Endothelial cell of umbilical vein (primary cell): ENCODE results near the gene CACNA1E. TPM values are rescaled to one million over a fixed set of nuclear protein-coding genes. Genes with fewer than 3 reads are reported as not detected.

Experiments
- BruUV-seq: library from RNA; stranded (reverse); fragments of 400-500 nt; replicated peaks from 2 replicates; lab custom pipeline; 2021; lab: Mats Ljungman, UMichigan
- CTCF ChIA-PET: fragments of 300-600, 350-600 bp; sonication (Branson Sonifier 250); formaldehyde crosslinking; loops from one replicate; lab custom pipeline; 2021; ENCODE audit warnings: antibody characterized with exemption, inconsistent platforms; lab: Charles Lee
- POLR2A ChIA-PET: fragments of 300-600, 350-600 bp; sonication (Branson Sonifier 250); formaldehyde crosslinking; loops from one replicate; lab custom pipeline; 2021; ENCODE audit warnings: antibody characterized with exemption, inconsistent platforms; lab: Charles Lee
- DNase-seq: peaks from one replicate; pipeline ENCODE4 v3.0.0-alpha.2; 2011; ENCODE audit warnings: low read depth, low spot score
- FAIRE-seq: peaks from 2 replicates; lab custom pipeline; 2011; peaks lifted over from hg19 to GRCh38; lab: Jason Lieb, UNC
- H2AFZ ChIP-seq: 2 replicates; pipeline ENCODE4 v1.6.0; 2012; ENCODE audit warnings: low read depth, low read length, control low read depth, inconsistent platforms
- H3K27ac ChIP-seq: 2 replicates; pipeline ENCODE4 v1.5.1; 2011; ENCODE audit warnings: low read depth, mild to moderate bottlenecking, control low read depth, low read length, moderate library complexity; ENCODE audit not compliant: insufficient read depth
- H3K27me3 ChIP-seq, 2 experiments: 2 replicates each; pipeline versions ENCODE4 v1.6.0 to v1.6.1; 2011; ENCODE audit warnings: low read length in 2 of 2, mixed read lengths in 1 of 2; ENCODE audit not compliant: control insufficient read depth in 2 of 2, insufficient read depth in 2 of 2
- H3K36me3 ChIP-seq, 2 experiments: 2 replicates in 1 of 2; 3 replicates in 1 of 2; pipeline ENCODE4 v1.5.1; 2011; ENCODE audit warnings: low read length in 2 of 2, mild to moderate bottlenecking in 1 of 2, moderate library complexity in 1 of 2; ENCODE audit not compliant: control insufficient read depth in 2 of 2, insufficient read depth in 2 of 2; ENCODE audit errors: extremely low read depth in 1 of 2
- H3K4me1 ChIP-seq: 3 replicates; pipeline ENCODE4 v1.5.1; 2011; ENCODE audit warnings: mild to moderate bottlenecking, low read length; ENCODE audit not compliant: control insufficient read depth, insufficient read depth; ENCODE audit errors: extremely low read depth
- H3K4me2 ChIP-seq: 2 replicates; pipeline ENCODE4 v1.6.1; 2011; ENCODE audit warnings: low read length, control low read depth, mixed read lengths; ENCODE audit not compliant: insufficient read depth
- H3K4me3 ChIP-seq, 3 experiments: fragments of 200-600 bp in 1 of 3; sonication (generic), shearing (Covaris generic) in 1 of 3; replicated peaks in 1 of 3; 2 replicates each; pipeline ENCODE4 v1.5.1; 2011 to 2016; ENCODE audit warnings: control low read depth in 3 of 3, low read length in 3 of 3, mild to moderate bottlenecking in 2 of 3, inconsistent platforms in 1 of 3, low read depth in 1 of 3, moderate library complexity in 1 of 3; ENCODE audit not compliant: insufficient read depth in 1 of 3
- H3K79me2 ChIP-seq: 2 replicates; pipeline ENCODE4 v1.6.0; 2012; ENCODE audit warnings: low read length, inconsistent platforms; ENCODE audit not compliant: control insufficient read depth, insufficient read depth
- H3K9ac ChIP-seq: replicated peaks from 2 replicates; pipeline ENCODE3; 2011; ENCODE audit warnings: low read length, control low read depth; ENCODE audit not compliant: insufficient read depth; ENCODE audit errors: extremely low read depth
- H3K9me1 ChIP-seq: replicated peaks from 3 replicates; pipeline ENCODE4 v1.6.0; 2011; ENCODE audit warnings: mild to moderate bottlenecking, low read length; ENCODE audit not compliant: control insufficient read depth, insufficient read depth; ENCODE audit errors: extremely low read depth
- H3K9me3 ChIP-seq: replicated peaks from 2 replicates; pipeline ENCODE4 v1.5.1; 2012; ENCODE audit warnings: low read length, inconsistent platforms; ENCODE audit not compliant: control insufficient read depth, insufficient read depth
- H4K20me1 ChIP-seq: replicated peaks from 2 replicates; pipeline ENCODE3; 2011; ENCODE audit warnings: mild to moderate bottlenecking, low read length; ENCODE audit not compliant: control insufficient read depth, insufficient read depth; ENCODE audit errors: extremely low read depth
- CTCF ChIP-seq, 2 donors: IDR thresholded peaks; 1 replicate in 1 of 2; 2 replicates in 1 of 2; pipeline ENCODE4 v1.5.1; 2011; ENCODE audit warnings: low read length in 2 of 2, mild to moderate bottlenecking in 2 of 2, moderate library complexity in 2 of 2, control low read depth in 1 of 2, inconsistent platforms in 1 of 2, low read depth in 1 of 2; ENCODE audit not compliant: insufficient read depth in 1 of 2; ENCODE audit errors: extremely low read depth in 1 of 2
- EZH2 ChIP-seq: IDR thresholded peaks from 2 replicates; pipeline ENCODE4 v1.6.1; 2012; ENCODE audit warnings: borderline replicate concordance, low read depth, mild to moderate bottlenecking, moderate library complexity, low read length, inconsistent platforms; ENCODE audit not compliant: severe bottlenecking
- FOS ChIP-seq: IDR thresholded peaks from 2 replicates; pipeline ENCODE4 v1.6.1; 2011; ENCODE audit warnings: mild to moderate bottlenecking, low read length, moderate library complexity, borderline replicate concordance; ENCODE audit not compliant: insufficient read depth
- GATA2 ChIP-seq: IDR thresholded peaks from 2 replicates; pipeline ENCODE4 v1.7.0; 2011; ENCODE audit warnings: low read depth, mild to moderate bottlenecking, moderate library complexity, mixed read lengths, low read length; ENCODE audit not compliant: insufficient read length, insufficient read depth
- JUN ChIP-seq: IDR thresholded peaks from 2 replicates; pipeline ENCODE4 v1.6.1; 2011; ENCODE audit warnings: borderline replicate concordance, low read depth; ENCODE audit not compliant: insufficient read length, insufficient read depth
- MAX ChIP-seq: IDR thresholded peaks from 2 replicates; pipeline ENCODE4 v1.6.1; 2011; ENCODE audit not compliant: insufficient read depth, insufficient read length
- MYC ChIP-seq: IDR thresholded peaks from one replicate; pipeline ENCODE4 v1.6.1; 2011; ENCODE audit warnings: mild to moderate bottlenecking, low read depth, low read length
- POLR2A ChIP-seq: IDR thresholded peaks from 2 replicates; pipeline ENCODE4 v1.6.1; 2012; ENCODE audit warnings: low read depth, mild to moderate bottlenecking, control low read depth, low read length
- POLR2AphosphoS5 ChIP-seq: IDR thresholded peaks from 2 replicates; pipeline ENCODE4 v1.6.1; 2012; ENCODE audit warnings: low read depth, mild to moderate bottlenecking, control low read depth, low read length, moderate library complexity; ENCODE audit not compliant: insufficient read depth
- dilution Hi-C: fragments of 300-500 bp; cut with MboI; formaldehyde crosslinking; loops from one replicate; pipeline ENCODE4 v1.15.0; 2019; ENCODE audit warnings: low sequenced_read_pairs; ENCODE audit not compliant: extremely low pct_ligation_motif_present
- intact Hi-C: fragments of 100-400 bp; cut with micrococcal nuclease; formaldehyde crosslinking; loops from one replicate; pipeline ENCODE4 v1.10.0; 2022
- polyA plus RNA-seq, 4 experiments: library from polyadenylated mRNA; depleted of rRNA in 3 of 4; stranded (reverse) in 3 of 4; unstranded in 1 of 4; fragments of >200 nt; gene quantifications; 2 replicates each; pipeline versions ENCODE4 v1.2.1 to v1.2.3, GENCODE V29; 2011 to 2012; ENCODE audit warnings: missing spikeins in 1 of 4
- total RNA-seq: library from RNA; stranded (reverse); gene quantifications from 2 replicates; pipeline ENCODE4 v1.2.3, GENCODE V29; 2021

CACNA1E gene
- total and polyA plus RNA-seq, 2 donors (not counting 3 experiments of a cell fraction or from before 2014, with no cell fraction given): not detected

- intact Hi-C loops: no loop called here
- Histone ChIP-seq H3K27me3 (no peaks in the 10 kb centered on the region), H3K27ac (no peak overlapping the region), H3K9ac (no peak overlapping the region), H3K9me1 (no peaks in the 10 kb centered on the region), H3K4me2 (no peak overlapping the region), H4K20me1 (no peaks in the 10 kb centered on the region), H3K4me3 (no peak overlapping the region), H3K36me3 (no peaks in the 10 kb centered on the region), H3K4me1 (no peaks in the 10 kb centered on the region), H2AFZ (no peak overlapping the region), H3K79me2 (no peaks in the 10 kb centered on the region), H3K9me3 (no peaks in the 10 kb centered on the region)
- CTCF ChIA-PET: no interaction called here
- dilution Hi-C loops: no loop called here
- TF ChIP-seq MAX (no peak), POLR2AphosphoS5 (no peak), FOS (no peak), CTCF (IDR thresholded peaks at IDR 0.05; ENCODE audit: extremely low read depth in 1 of 2, insufficient read depth in 1 of 2, low read depth in 1 of 2, low read length in 2 of 2) (no peak), POLR2A (no peak), EZH2 (no peak), JUN (no peak), MYC (no peak), GATA2 (no peak)
- no peak for FAIRE-seq
- POLR2A ChIA-PET: no interaction called here
- no TSS peak for BruUV-seq
- no peak for DNase-seq
Observed at GRCh38 chr1:181635110-181635509, 151.8 kb downstream of the CACNA1E start.
